Aorta (tissue), 5 donors: ENCODE measurements around the gene CELF2. TPM values are rescaled to one million over a fixed set of nuclear protein-coding genes. Genes with fewer than 3 reads are reported as not detected.
"Not testable (repeated sequence)": the region's sequence is repeated elsewhere in the genome, so short reads cannot be mapped to it uniquely, and the experiment has no call there.

Experiments
- ATAC-seq: fragments of 200-7000 bp; cut with Tn5 transposase; one replicate; pipeline ENCODE4 v1.9.1; 2022; ENCODE audit warnings: moderate library complexity; ENCODE audit not compliant: low FRiP score
- DNase-seq, 2 donors: peaks; one replicate each; pipeline ENCODE4 v3.0.0-alpha.2; 2020
- H3K27ac ChIP-seq, 2 donors: one replicate each; pipeline ENCODE4 v1.5.1; 2013; ENCODE audit warnings: low read length in 2 of 2, mild to moderate bottlenecking in 2 of 2, moderate library complexity in 2 of 2, control low read depth in 1 of 2, inconsistent platforms in 1 of 2, low read depth in 1 of 2
- H3K27me3 ChIP-seq, 2 donors: one replicate each; pipeline ENCODE4 v1.6.1; 2013; ENCODE audit warnings: control low read depth in 1 of 2, low read length in 1 of 2, mild to moderate bottlenecking in 1 of 2, moderate library complexity in 1 of 2; ENCODE audit not compliant: insufficient read depth in 2 of 2, control insufficient read depth in 1 of 2
- H3K36me3 ChIP-seq, 2 donors: one replicate each; pipeline ENCODE4 v1.6.1; 2013; ENCODE audit warnings: control low read depth in 1 of 2, low read length in 1 of 2, mild to moderate bottlenecking in 1 of 2; ENCODE audit not compliant: insufficient read depth in 2 of 2, control insufficient read depth in 1 of 2
- H3K4me1 ChIP-seq, 2 donors: one replicate each; pipeline ENCODE4 v1.6.1; 2013; ENCODE audit warnings: low read length in 2 of 2, control low read depth in 1 of 2, mild to moderate bottlenecking in 1 of 2, moderate library complexity in 1 of 2; ENCODE audit not compliant: insufficient read depth in 2 of 2, control insufficient read depth in 1 of 2
- H3K4me3 ChIP-seq, 2 donors: one replicate each; pipeline ENCODE4 v1.5.1; 2013; ENCODE audit warnings: low read length in 2 of 2, control low read depth in 1 of 2, mild to moderate bottlenecking in 1 of 2
- H3K9me3 ChIP-seq: one replicate; pipeline ENCODE4 v1.6.1; 2013; ENCODE audit warnings: mild to moderate bottlenecking, low read length; ENCODE audit not compliant: control insufficient read depth
- WGBS, 2 donors: extraction: QIAGEN DNeasy Blood & Tissue Kit; methylation state at CpG; one replicate each; pipeline ENCODE4 v1.1.7; 2013; 5-methylcytosine and 5-hydroxymethylcytosine counted together
- intact Hi-C, 2 donors: fragments of 100-400 bp; cut with DNase I; formaldehyde crosslinking; loops; one replicate each; pipeline versions ENCODE4 v1.14.2 to v1.15.0; 2022
- polyA plus RNA-seq, 2 donors: library from polyadenylated mRNA; stranded (reverse); fragments of 200-250 nt; gene quantifications; one replicate each; pipeline ENCODE4 v1.2.3, GENCODE V29; 2013
- total RNA-seq, 2 donors: library from RNA; stranded (reverse); fragmentation: NEBNext Ultra II Directional; extraction: Animal tissue kit (Norgen Biotek cat#: 25700); gene quantifications; one replicate each; pipeline ENCODE4 v1.2.1, GENCODE V29; 2021
- donor health status: healthy with polysubstance abuse.
- donor health status: Bipolar disorder and iron deficiency.
- donor health status: DM: no; HTN: no; CAD: no.
- donor health status: DM: no; HTN: no; CAD: no.
- donor health status: DM: yes; HTN: yes; CAD: no.

Gene CELF2
- total and polyA plus RNA-seq, 4 donors = 10.9 to 55.4 (median 36.4) TPM

- H3K27ac ChIP-seq = no peak overlapping the region
- 79 to 86% methylated on average over 7 of the region's 7 CpGs for WGBS, 2 donors
- peaks cover 0 to 6% of the 10 kb centered on the region in 2 donors for H3K4me1 ChIP-seq
- intact Hi-C loops = no loop called here
- no peak for ATAC-seq
- no peaks in the 10 kb centered on the region for H3K27me3 ChIP-seq
- no peak overlapping the region for H3K4me3 ChIP-seq
- H3K36me3 ChIP-seq = no peaks in the 10 kb centered on the region
- no peaks in the 10 kb centered on the region for H3K9me3 ChIP-seq
- no peak for DNase-seq
These were observed 20.6 kb upstream of the CELF2 start for GRCh38 chr10:10996966-10997620.

DNA sequence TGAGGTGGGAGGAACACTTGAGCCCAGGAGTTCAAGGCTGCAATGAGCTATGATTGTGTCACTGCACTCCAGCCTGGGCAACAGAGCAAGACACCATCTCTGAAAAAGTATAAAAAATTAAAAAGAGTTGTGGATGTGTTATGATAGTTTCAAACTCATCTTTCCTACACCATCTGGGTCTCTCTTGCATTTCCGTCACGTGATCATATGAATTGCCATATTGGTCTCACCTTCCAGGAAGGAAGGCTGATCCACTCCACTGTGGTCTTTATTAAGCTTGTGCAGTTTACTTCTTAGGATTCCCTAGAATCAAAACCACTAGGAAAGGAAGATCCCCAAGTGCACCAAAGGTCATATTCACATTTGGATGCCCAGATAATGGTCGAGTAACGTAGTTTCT lies 18.2 kb upstream of the CELF2 start:
- H3K4me1 ChIP-seq, ATAC-seq, H3K27me3 ChIP-seq, H3K36me3 ChIP-seq, H3K4me3 ChIP-seq, intact Hi-C loops, DNase-seq, H3K27ac ChIP-seq, H3K9me3 ChIP-seq: not testable (repeated sequence)
- 66 to 85% methylated on average over 4 of the region's 4 CpGs for WGBS, 2 donors

DNA sequence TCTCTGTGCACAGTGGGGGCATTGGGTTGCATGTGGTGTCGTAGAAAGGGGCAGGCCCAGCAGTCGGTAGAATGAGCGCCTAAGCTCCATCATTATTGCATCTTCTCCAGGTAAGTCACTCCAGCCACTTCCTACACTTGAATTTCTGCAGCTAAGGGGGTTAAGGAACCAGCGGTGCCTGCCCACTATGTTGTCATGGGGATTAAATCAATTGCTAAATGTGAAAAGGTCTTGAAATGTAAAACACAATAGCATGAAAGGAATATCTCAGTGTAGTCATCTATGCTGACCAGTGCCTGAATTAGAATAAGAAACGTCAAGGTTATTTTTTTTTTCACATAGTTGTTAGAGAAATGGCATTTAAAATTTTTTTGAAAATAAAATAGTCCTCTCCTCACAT lies 15.2 kb upstream of the CELF2 start:
- no peak overlapping the region for H3K27ac ChIP-seq
- no peak for ATAC-seq
- H3K4me1 ChIP-seq = no peaks in the 10 kb centered on the region
- DNase-seq = no peak
- no peaks in the 10 kb centered on the region for H3K9me3 ChIP-seq
- intact Hi-C loops = no loop called here
- H3K27me3 ChIP-seq = no peaks in the 10 kb centered on the region
- H3K4me3 ChIP-seq = no peak overlapping the region
- H3K36me3 ChIP-seq = no peaks in the 10 kb centered on the region
- 86 to 93% methylated on average over 5 of the region's 5 CpGs for WGBS, 2 donors

GRCh38 chr10:11002916-11003315 lies 14.8 kb upstream of the CELF2 start:
- intact Hi-C loops = no loop called here
- 94 to 98% methylated on average over 3 of the region's 3 CpGs for WGBS, 2 donors
- no peak for ATAC-seq

GRCh38 chr10:11003679-11004078 lies 14.0 kb upstream of the CELF2 start:
- 88 to 92% methylated on average over 4 of the region's 4 CpGs for WGBS, 2 donors
- no peaks in the 10 kb centered on the region for H3K36me3 ChIP-seq
- H3K4me3 ChIP-seq = no peak overlapping the region
- no peaks in the 10 kb centered on the region for H3K9me3 ChIP-seq
- intact Hi-C loops = no loop called here
- no peak for ATAC-seq
- no peak overlapping the region for H3K27ac ChIP-seq
- no peaks in the 10 kb centered on the region for H3K4me1 ChIP-seq
- no peak for DNase-seq
- no peaks in the 10 kb centered on the region for H3K27me3 ChIP-seq

More at GRCh38 chr10:11002916-11003315, 14.8 kb upstream of the CELF2 start:
- Histone ChIP-seq H3K27ac (no peak overlapping the region), H3K9me3 (no peaks in the 10 kb centered on the region), H3K27me3 (no peaks in the 10 kb centered on the region), H3K4me1 (no peaks in the 10 kb centered on the region), H3K36me3 (no peaks in the 10 kb centered on the region), H3K4me3 (no peak overlapping the region)
- no peak for DNase-seq

GRCh38 chr10:11004144-11005077 lies 13.3 kb upstream of the CELF2 start:
- no peak for ATAC-seq

DNA sequence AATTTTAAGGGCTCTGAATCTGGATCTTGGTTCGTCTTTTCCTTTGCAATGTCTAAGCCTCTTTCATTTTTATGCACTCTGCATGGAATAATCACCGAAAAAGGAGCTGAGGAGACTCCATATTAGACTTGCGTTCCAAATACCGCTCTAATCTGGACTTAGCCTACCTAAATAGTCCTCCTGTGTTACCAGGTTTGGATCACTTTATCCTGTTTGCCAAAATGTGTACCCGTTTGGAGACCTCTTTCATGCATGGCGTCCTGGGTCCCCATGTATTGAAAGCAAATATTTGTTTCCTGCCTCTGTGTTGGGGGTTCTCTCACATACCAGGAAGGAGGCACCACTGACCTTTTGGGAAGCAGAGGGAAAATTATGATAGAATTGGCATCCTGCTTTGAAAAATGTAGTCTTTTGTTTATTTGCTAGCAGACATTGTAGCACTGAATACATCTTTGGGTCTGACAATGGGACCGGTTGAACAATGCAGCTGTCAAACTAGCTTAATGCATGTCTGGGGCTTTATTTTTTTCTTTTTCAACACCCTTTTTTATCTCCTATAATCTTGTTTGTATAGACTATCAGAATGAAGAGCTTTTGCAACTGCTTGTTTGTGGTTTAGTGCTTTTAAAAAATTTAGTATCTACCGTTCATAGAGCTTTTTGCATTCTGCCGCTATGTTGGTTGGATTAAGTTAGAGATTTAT lies 11.8 kb upstream of the CELF2 start:
- 89 to 95% methylated on average over 9 of the region's 9 CpGs for WGBS, 2 donors
- ATAC-seq (no peak), DNase-seq (no peak)

More at GRCh38 chr10:11004144-11005077, 13.3 kb upstream of the CELF2 start:
- Histone ChIP-seq H3K27me3 (no peaks in the 10 kb centered on the region), H3K36me3 (no peaks in the 10 kb centered on the region), H3K27ac (no peak overlapping the region), H3K4me1 (no peaks in the 10 kb centered on the region), H3K4me3 (no peak overlapping the region), H3K9me3 (no peaks in the 10 kb centered on the region)
- 72 to 80% methylated on average over 15 of the region's 15 CpGs for WGBS, 2 donors
- intact Hi-C loops = no loop called here
- DNase-seq = no peak

GRCh38 chr10:11006428-11006825 lies 11.2 kb upstream of the CELF2 start:
- 84 to 88% methylated on average over 3 of the region's 3 CpGs for WGBS, 2 donors
- Histone ChIP-seq H3K27ac (no peak overlapping the region), H3K36me3 (no peaks in the 10 kb centered on the region), H3K4me1 (no peaks in the 10 kb centered on the region), H3K27me3 (no peaks in the 10 kb centered on the region), H3K4me3 (no peak overlapping the region), H3K9me3 (no peaks in the 10 kb centered on the region)
- intact Hi-C loops = no loop called here
- ATAC-seq = no peak
- DNase-seq = no peak

More for the DNA sequence above, 11.8 kb upstream of the CELF2 start:
- Histone ChIP-seq H3K36me3 (no peaks in the 10 kb centered on the region), H3K4me3 (no peak overlapping the region), H3K27ac (no peak overlapping the region), H3K4me1 (no peaks in the 10 kb centered on the region), H3K9me3 (no peaks in the 10 kb centered on the region), H3K27me3 (no peaks in the 10 kb centered on the region)
- intact Hi-C loops = no loop called here
